Stimulated activated CD4-positive, alpha-beta T cell treated with anti-CD3 and anti-CD28 coated beads, Interleukin-1b, Interleukin-23, amount 100 ng/mL, for 24 hours (primary cell): ENCODE data around the gene THSD7B.
"Not testable (repeated sequence)": the region's sequence is repeated elsewhere in the genome, so short reads cannot be mapped to it uniquely, and the experiment has no call there.

Source experiments
- DNase-seq, 4 experiments: peaks; one replicate each; pipeline ENCODE4 v3.0.0-alpha.2; 2020; ENCODE audit warnings: low read depth in 4 of 4, low spot score in 1 of 4

THSD7B gene

GRCh38 chr2:137511526-137511925 is 746.2 kb downstream of the THSD7B start:
- no peak for DNase-seq

GRCh38 chr2:137521653-137522619 is 756.6 kb downstream of the THSD7B start:
- DNase-seq = no peak

- no peak for DNase-seq
Measured at GRCh38 chr2:137522620-137523011, 757.3 kb downstream of the THSD7B start.

- DNase-seq = no peak
Measured at GRCh38 chr2:137523931-137524330, 758.6 kb downstream of the THSD7B start.

- no peak for DNase-seq
Measured at GRCh38 chr2:137525132-137525531, 759.8 kb downstream of the THSD7B start.

GRCh38 chr2:137525641-137526190 is 760.4 kb downstream of the THSD7B start:
- no peak for DNase-seq

GRCh38 chr2:137535897-137536296 is 770.6 kb downstream of the THSD7B start:
- no peak for DNase-seq

GRCh38 chr2:137539336-137539735 is 774.0 kb downstream of the THSD7B start:
- DNase-seq = no peak

- DNase-seq = no peak
Measured at GRCh38 chr2:137547842-137548241, 782.5 kb downstream of the THSD7B start.

- DNase-seq = no peak
Measured at GRCh38 chr2:137566387-137566786, 801.0 kb downstream of the THSD7B start.

GRCh38 chr2:137570484-137570883 is 805.1 kb downstream of the THSD7B start:
- DNase-seq = no peak

- not testable (repeated sequence) for DNase-seq
Measured at GRCh38 chr2:137587834-137588233, 822.5 kb downstream of the THSD7B start.

GRCh38 chr2:137588578-137588977 is 823.2 kb downstream of the THSD7B start:
- not testable (repeated sequence) for DNase-seq

- DNase-seq = no peak
Measured at GRCh38 chr2:137590102-137590501, 824.8 kb downstream of the THSD7B start.

GRCh38 chr2:137607722-137608318 is 842.5 kb downstream of the THSD7B start:
- DNase-seq = no peak

GRCh38 chr2:137638932-137639331 is 873.6 kb downstream of the THSD7B start:
- DNase-seq = no peak

- no peak for DNase-seq
Measured at GRCh38 chr2:137644731-137645130, 879.4 kb downstream of the THSD7B start.

- DNase-seq = no peak
Measured at GRCh38 chr2:137654046-137654445, 888.7 kb downstream of the THSD7B start.

- DNase-seq = no peak
Measured at GRCh38 chr2:137655814-137656213, 890.5 kb downstream of the THSD7B start.

- DNase-seq = no peak
Measured at GRCh38 chr2:137658433-137658832, 893.1 kb downstream of the THSD7B start.

- no peak for DNase-seq
Measured at GRCh38 chr2:137659616-137660015, 894.3 kb downstream of the THSD7B start.

GRCh38 chr2:137670111-137670510 is 904.8 kb downstream of the THSD7B start:
- no peak for DNase-seq
